ENCODE measurements around the gene CTRB1.

The CTRB1 gene

GRCh38 chr16:75225678-75226515, 7.1 kb downstream of the CTRB1 start:
- no peak for DNase-seq (ENCODE audit: low read depth in 3 of 3)

DNA sequence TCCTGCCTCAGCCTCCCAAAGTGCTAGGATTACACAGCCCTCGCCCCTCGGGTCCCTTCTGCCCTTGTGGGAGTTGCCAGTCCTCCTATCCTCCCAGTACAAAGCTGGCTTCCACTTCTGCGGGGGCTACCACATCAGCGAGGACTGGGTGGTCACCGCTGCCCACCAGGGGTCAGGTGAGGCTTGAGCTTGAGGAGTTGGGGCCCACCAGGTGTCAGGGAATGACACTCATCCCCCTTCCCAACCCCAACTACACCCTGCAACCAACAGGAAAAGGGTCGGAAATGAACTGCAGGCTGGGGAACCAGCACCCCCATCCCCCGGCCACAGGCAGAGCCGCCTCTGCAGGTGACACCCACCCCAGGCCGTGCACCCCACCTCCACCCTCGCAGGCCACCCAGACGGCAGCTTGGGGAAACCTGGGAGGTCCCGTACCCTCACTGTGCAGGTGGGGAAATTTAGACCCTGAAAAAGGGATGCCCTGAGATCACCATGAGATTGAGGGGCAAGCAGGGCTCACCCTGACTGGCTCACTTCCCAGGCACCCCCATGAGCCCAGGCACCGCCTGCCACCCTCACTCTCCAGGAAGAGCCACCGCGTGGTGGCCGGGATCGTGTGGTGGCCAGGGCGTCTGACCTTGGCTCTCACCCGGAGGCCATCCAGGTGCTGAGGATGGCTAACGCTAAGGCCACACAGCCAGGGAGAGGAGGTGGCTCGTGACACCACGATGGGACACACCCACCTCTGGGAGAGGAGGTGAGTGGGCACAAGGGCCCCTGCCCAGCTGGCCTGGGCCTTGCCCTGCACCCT, 8.0 kb downstream of the CTRB1 start:
- DNase-seq (ENCODE audit: low read depth in 3 of 3): no peak

DNA sequence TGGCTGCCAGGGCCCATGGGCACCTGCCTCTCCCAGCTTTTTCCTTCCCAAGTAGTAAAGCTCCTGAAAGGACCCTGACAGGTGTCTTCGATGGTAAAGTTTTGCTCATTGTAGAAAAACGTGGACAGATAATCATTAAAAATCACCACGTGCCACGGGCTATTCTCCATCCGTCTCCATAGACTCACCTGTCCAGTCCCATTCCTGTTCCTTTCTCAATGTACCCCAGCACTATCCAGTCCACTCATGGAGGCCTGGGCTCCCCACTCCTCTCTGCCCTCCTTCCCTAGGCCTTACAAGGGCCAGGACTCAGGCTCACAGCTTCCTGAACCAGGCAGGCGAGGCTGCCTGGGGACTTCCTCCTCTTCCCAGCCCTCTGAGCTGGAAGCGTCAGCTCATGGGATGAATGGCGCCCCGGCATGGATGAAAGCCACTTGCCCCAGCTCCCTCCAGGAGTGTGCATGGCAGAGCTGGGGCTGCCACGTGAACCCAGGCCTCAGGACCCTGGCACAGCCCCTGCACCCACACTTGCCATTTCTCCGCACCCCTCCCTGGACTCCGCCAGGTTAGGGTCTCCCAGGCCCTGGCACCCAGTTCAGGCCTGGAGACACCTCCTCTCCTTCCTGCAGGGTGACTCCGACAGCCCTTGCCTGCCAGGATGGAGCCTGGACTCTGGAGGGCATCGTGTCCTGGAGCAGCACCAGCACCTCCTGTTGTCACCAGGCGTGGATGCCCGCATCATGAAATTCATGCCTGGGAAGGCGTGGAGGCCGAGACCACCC, 8.8 kb downstream of the CTRB1 start:
- DNase-seq (ENCODE audit: low read depth in 3 of 3): no peak

GRCh38 chr16:75228143-75228976, 9.6 kb downstream of the CTRB1 start:
- DNase-seq (ENCODE audit: low read depth in 3 of 3): no peak

DNA sequence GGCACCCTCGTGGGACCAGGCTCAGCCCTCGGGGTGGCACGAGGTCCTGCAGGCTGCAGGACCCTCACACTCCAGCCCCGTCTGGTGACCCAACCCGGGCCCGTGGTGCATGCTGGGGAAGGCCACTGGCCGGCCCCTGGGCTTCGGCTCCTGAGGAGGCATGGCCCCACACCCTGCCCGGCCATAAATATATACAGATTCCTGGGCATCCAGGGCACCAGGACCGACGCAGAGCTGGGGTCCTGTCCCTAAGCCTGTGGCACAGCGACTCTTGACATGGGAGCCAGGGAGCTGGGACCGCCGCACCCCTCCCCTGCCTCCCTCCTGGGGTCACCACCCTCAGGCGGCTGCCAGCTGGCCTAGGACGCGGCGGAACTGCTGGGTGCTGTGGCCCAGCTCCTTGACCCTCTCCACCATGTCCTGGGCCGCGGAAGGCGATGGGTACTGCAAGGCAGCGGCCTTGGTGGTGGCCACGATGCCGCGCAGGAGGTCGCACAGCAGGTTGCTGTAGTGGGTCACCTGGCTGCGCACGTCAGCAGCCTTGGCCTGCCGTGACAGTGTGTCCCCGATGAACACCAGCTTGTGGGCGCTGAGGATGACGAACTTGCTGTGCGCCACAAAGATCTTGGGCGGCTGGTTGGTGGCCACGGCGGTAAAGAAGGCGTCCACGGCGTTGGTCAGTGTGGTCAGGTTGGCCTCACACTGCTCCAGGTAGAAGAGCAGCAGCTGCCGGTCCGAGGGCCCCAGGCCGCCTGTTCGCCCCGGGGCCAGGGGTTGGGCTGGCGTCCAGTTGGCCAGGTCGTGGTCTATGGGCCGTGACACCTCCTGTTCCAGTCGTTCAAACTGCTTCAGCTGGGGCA, 10.6 kb downstream of the CTRB1 start:
- no peak for DNase-seq (ENCODE audit: low read depth in 3 of 3)

GRCh38 chr16:75230471-75231110, 11.8 kb downstream of the CTRB1 start:
- DNase-seq (ENCODE audit: low read depth in 3 of 3): no peak

DNA sequence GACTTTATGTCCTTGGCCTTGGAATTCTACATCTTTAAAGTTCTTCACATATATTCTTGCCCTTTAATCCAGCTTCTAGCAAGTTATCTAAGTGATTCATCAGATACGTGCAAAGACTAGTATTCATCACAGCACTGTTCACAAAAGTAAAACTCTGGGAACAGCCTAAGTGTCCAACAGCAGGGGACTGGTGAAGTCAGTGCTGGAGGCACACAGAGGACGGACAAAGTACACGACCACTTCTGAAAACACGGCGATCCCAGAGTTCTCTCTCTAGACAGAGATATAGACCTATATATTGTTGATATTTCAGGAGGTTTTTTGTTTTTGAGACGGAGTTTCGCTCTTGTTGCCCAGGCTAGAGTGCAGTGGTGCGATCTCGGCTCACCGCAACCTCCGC, 12.8 kb downstream of the CTRB1 start:
- no peak for DNase-seq (ENCODE audit: low read depth in 3 of 3)

DNA sequence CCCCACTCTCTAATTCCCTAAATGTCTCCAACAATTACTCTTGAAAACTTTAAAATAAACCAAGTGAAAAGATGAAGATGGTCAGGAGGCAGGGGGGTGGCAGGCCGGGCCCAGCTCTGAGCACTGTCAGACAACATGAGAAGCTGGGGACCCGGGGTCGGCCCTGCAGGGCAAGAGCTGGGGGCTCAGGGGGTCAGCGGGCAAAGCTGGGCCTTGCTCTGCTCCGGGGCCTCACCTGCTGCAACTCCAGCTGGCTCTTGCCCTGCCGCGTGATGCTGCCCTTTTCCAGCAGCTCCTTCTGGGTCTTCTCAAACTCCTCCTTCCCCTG, 14.8 kb downstream of the CTRB1 start:
- no peak for DNase-seq (ENCODE audit: low read depth in 3 of 3)

DNA sequence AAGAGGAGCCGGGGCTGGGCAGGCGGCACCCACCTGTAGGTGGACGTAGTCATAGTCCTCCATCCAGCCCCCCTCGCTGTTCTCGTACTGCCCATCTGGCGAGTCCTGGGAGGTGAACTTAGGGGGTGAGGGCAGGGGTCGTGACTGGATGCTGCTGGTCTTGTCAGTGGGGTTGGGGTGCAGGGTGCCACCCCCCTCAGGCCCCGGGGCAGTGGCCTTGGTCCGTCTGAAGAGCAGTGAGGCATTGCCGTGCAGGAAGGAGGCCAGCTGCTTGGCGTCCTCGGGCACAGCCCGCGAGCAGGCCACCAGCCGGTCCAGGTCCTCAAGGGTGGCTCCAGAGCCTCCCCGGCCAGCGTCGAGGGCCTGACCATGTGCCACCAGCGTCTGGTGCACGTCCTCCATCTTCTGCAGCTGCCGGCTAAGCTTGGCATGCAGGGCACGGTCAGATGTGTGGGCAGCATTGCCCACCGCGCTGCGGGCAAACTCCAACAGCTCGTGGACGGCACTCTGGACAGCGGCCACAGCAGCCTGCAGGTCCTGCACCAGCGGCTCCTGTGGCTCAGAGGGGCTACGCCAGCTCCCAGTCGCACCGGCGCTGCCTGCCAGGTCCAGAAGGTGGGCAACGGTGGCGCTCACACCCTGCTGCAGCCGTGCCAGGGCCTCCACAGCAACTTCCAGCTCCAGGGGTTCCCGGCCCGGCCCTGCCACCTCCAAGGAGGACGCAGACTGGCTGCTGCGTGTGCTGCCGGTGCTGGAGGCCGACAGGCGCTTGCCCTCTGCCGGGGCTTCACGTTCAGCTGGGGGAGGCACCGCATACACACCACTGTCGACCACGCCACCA, 16.3 kb downstream of the CTRB1 start:
- DNase-seq (ENCODE audit: low read depth in 3 of 3): no peak

DNA sequence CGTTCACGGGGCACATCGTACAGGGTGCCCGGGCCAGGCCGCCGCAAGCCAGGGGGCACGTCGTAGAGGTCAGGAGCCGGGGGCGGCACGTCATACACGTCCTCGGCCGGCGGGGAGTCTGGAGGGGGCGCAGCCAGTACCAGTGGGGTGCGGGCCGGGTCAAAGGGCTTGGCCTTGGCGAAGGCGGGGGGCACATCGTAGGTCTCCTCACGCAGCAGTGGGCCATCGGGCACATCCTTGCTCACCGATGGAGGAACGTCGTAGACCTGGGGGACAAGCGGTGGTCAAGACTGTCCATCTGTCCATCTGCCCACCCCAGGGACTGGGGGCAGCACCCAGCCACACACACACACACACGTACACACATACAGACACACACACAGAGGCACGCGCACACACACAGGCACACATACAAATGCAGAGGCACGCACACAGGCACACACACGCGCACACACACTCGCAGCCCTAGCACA, 17.0 kb downstream of the CTRB1 start:
- DNase-seq (ENCODE audit: low read depth in 3 of 3): no peak

- peak in 1 of 3 experiments; percentile 21 for DNase-seq (ENCODE audit: low read depth in 3 of 3)
These were observed 17.4 kb downstream of the CTRB1 start for GRCh38 chr16:75236232-75236631.

DNA sequence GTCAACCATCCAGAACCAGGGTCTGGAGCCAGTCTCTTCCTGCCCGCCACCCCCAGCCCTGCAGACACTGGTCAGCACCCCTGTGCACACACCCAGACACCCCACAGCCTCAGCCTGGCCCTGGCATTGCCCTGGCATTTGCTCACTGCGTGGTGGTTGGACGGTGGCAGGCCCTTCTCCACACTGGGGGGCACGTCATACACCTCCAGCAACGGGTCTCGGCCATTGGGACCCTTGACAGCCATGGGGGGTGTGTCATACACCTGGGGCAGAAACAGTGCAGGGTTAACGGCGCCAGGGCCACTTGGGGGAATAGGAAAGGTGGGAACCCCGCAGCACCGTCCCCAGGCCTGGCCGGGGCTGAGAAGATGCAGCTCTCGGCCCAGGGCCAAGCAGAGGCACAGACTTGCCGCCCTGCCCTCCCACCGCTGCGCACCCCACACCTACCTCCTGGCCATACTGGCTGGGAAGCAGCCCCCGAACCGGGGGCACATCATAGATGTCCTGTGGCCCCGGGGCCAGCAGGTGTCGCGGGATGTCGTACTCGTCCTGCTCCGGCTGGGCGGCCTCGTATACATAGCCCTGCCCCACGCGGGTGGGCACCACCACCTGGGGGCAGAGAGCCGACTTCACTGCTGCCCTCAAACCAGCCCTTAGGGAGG, 18.1 kb downstream of the CTRB1 start:
- DNase-seq (ENCODE audit: low read depth in 3 of 3): no peak

DNA sequence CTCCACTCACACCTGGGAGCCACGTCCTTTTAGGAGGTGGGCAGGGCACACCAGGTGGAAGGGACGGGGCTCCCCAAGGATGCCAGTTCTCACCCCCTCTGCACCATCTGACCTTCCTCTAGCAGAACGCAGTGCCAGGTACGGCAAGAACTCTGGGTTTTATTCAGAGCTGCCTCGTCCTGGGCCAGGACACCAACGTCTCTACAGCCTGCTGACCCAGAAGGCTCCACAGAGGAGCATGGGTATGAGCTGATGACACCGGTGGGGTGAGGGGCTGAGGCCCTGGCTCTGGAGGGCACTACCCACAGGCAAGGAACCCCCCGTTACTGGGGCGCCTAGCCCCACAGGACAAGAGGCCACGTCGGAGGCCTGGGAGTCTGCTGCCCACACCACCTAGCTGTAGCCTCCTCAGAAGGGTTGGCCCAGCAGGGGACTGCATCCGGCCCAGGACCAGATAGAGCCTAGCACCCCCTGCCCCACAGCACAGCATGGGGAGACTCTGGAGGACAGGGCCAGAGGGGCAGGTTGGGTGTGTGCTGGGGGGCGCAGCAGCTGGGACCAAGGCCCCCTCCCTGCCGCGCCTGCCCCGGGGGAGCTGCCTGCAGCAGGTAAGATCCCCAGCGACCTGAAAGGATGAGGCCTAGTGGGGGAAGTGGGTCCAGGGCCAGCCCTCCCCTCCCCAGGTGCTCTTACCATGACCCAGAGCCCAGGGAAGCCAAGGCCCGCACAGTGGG, 18.8 kb downstream of the CTRB1 start:
- no peak for DNase-seq (ENCODE audit: low read depth in 3 of 3)

DNA sequence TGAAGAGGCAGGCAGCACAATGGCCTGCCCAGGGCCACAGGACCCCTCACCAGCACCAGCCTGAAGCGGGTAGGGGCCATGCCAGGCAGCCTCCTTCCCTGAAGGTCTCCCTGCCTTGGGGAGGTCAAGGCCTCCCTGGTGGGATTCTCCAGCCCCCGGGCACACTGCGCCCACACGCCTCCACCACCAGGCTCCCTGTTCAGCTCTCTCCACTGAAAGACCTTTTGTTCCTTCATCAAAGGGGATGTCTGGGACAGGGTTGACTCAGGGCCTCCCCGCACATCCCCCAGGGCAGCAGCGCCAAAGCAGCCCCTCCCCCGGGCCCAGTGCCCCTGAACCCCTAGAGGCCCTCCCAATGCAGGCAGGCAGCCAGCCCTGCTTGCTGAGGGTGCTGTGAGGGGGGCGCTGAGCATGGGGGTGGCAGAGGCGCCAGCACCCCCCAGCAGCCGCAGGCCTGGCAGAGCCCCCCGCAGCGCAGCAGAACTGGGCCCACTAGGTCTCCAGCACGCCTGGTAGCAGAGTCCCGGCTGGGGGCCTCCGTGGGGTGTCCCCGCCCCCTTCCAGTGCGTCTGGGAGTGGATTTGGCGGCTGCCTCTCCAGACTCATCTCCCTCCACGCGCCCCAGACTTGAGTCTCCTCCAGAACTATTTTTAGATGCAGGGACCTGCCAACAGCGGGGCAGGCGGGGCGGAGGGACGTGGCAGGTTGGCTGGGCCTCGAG, 19.5 kb downstream of the CTRB1 start:
- no peak for DNase-seq (ENCODE audit: low read depth in 3 of 3)

DNA sequence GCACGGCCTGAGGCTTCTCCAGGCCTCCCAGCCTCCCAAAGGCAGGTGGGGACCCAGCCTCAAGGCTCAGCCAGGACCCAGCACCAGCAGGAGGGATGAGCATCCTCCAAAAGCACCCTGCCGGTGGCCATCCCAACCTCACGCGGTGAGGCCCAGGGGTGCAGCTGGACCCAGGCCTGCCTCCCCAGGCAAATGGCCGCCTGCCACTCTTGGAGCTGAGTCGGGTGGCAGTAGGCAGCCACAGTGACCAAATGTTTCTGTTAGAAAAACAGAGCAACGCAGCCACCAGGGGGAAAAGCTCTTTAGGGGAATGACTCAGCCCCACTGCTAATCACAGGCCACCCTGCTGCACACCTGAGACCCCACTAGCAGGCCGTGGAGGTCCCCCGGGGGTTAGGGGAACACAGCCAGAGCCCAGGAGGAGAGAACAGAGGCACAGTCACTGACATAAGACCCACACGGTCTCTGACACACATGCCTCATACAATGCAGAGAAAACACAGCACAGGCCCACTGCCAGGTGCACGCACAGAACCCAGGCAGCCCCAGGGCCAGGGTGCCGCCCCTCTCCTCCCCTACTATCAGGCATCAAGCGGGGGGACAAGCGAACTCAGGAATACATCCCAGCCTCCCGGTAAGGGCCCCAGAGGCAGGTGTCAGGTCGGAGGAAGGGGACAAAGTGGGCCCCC, 20.2 kb downstream of the CTRB1 start:
- no peak for DNase-seq (ENCODE audit: low read depth in 3 of 3)

- no peak for DNase-seq (ENCODE audit: low read depth in 3 of 3)
These were observed 20.8 kb downstream of the CTRB1 start for GRCh38 chr16:75239542-75240122.
